Heart right ventricle (tissue), 16 donors: Measurements from ENCODE around the gene TMTC1. TPM values are rescaled to one million over a fixed set of nuclear protein-coding genes. Genes with fewer than 3 reads are reported as not detected.
A peak's percentile ranks its signal among the peaks of the same experiment; 100 is the strongest.

Experiments used
- ATAC-seq, 8 donors: fragments of 200-7000 bp; cut with Tn5 transposase; one replicate each; pipeline ENCODE4 v1.9.1; 2020; ENCODE audit warnings: mild to moderate bottlenecking in 8 of 8, moderate library complexity in 8 of 8, moderate number of reproducible peaks in 1 of 8
- DNase-seq, 2 donors: peaks; one replicate each; pipeline ENCODE4 v3.0.0-alpha.2; 2020
- H3K27ac ChIP-seq, 10 donors: fragments of 200-600 bp; sonication (generic) in 2 of 10; one replicate each; pipeline versions ENCODE4 v1.5.0 to v1.8.0; 2020 to 2022; ENCODE audit warnings: mild to moderate bottlenecking in 3 of 10
- H3K27me3 ChIP-seq, 7 donors: fragments of 200-600 bp; one replicate each; pipeline ENCODE4 v1.8.0; 2021 to 2022; ENCODE audit warnings: mild to moderate bottlenecking in 2 of 7
- H3K36me3 ChIP-seq, 9 donors: fragments of 200-600 bp; sonication (generic) in 1 of 9; one replicate each; pipeline versions ENCODE4 v1.5.0 to v1.8.0; 2020 to 2022; ENCODE audit warnings: mild to moderate bottlenecking in 2 of 9
- H3K4me1 ChIP-seq, 9 donors: fragments of 200-600 bp; sonication (generic) in 1 of 9; one replicate each; pipeline versions ENCODE4 v1.5.0 to v1.8.0; 2020 to 2022; ENCODE audit warnings: mild to moderate bottlenecking in 4 of 9
- H3K4me3 ChIP-seq, 10 donors: fragments of 200-600 bp; sonication (generic) in 2 of 10; one replicate each; pipeline versions ENCODE4 v1.5.0 to v1.8.0; 2020 to 2022; ENCODE audit warnings: mild to moderate bottlenecking in 7 of 10, moderate library complexity in 2 of 10
- H3K9me3 ChIP-seq, 11 donors: fragments of 200-600 bp in 10 of 11; sonication (generic) in 2 of 11; one replicate each; pipeline versions ENCODE4 v1.5.0 to v1.8.0; 2013 to 2022; ENCODE audit warnings: mild to moderate bottlenecking in 2 of 11, control low read depth in 1 of 11, moderate library complexity in 1 of 11
- CTCF ChIP-seq, 9 donors: fragments of 200-600 bp; sonication (generic) in 2 of 9; IDR thresholded peaks; one replicate each; pipeline versions ENCODE4 v1.5.0 to v1.8.0; 2021 to 2022; ENCODE audit warnings: antibody characterized with exemption in 9 of 9, mild to moderate bottlenecking in 5 of 9, moderate library complexity in 1 of 9
- WGBS, 2 donors: extraction: QIAGEN DNeasy Blood & Tissue Kit; methylation state at CpG; one replicate each; pipeline ENCODE4 v1.1.7; 2013; ENCODE audit warnings: inconsistent platforms in 1 of 2; 5-methylcytosine and 5-hydroxymethylcytosine counted together
- intact Hi-C, 10 donors: fragments of 100-400 bp; cut with DNase I; formaldehyde crosslinking; loops; one replicate each; pipeline versions ENCODE4 v1.11.1 to v1.14.2; 2022
- polyA plus RNA-seq, 2 donors: library from polyadenylated mRNA; stranded (reverse); fragments of 200-250 nt; gene quantifications; one replicate each; pipeline ENCODE4 v1.2.3, GENCODE V29; 2013
- total RNA-seq, 10 donors: library from RNA; stranded (reverse); fragmentation: NEBNext Ultra II Directional in 3 of 10; extraction: Animal tissue kit (Norgen Biotek cat#: 25700) in 3 of 10; gene quantifications; one replicate each; pipeline versions ENCODE4 v1.2.1 to v1.2.4, GENCODE V29; 2021 to 2023
- donor health status: Arrhythmogenic right ventricular cardiomyopathy.
- donor health status: ischemic (EF 13 %, LVEDD 7.1; RV severe dilation, severe dysfunction).
- donor health status: healthy with polysubstance abuse.
- donor health status: DM: no; HTN: yes; CAD: no.
- donor health status: DM: no; HTN: no; CAD: no.
- donor health status: ischemic (EF 25% LVEDD 6.9; RV normal size, moderate dysfunction).
- donor health status: ischemic (EF 25% LVEDD 5.7; RV mildly dilated, moderate dysfunction).
- donor health status: healthy.
- donor health status: DM: yes; HTN: yes; CAD: no.
- donor health status: Ischemic cardiomyopathy.
- donor health status: ischemic (EF 35%, LVEDD 5.7; RV mildly dilated, moderate dysfunction).
- donor health status: nonischemic (EF 11% LVEDD 7.7; RV severe dilation, severe dysfunction).
- donor health status: DM: yes; HTN: yes; CAD: no.
- donor health status: PGD.
- donor health status: ischemic (EF 29% LVEDD 5.4; RV normal size, mild dysfunction).
- donor health status: nonischemic (EF 23%, LVEDD 6.1; RV moderate dilation, normal function).

The TMTC1 gene
- total and polyA plus RNA-seq, 12 donors = 9.6 to 54.2 (median 22.9) TPM

GRCh38 chr12:29782871-29783772 lies 620 bp downstream of the TMTC1 start:
- intact Hi-C loops = loop anchor here in 8 of 10 donors (2.0 to 10.0 kb wide), 13 partner anchors 36 to 231 kb away; no protein-coding TSS in a partner anchor
- TF ChIP-seq CTCF (IDR thresholded peaks at IDR 0.05) = no peak

GRCh38 chr12:29782285-29782870 lies 1.4 kb downstream of the TMTC1 start:
- Histone ChIP-seq H3K27me3 (peaks cover 0 to 39% (median 0%) of the 10 kb centered on the region in 7 donors), H3K4me3 (peak overlapping the region; percentile 48 to 93 (median 82)), H3K36me3 (peaks cover 0 to 8% (median 0%) of the 10 kb centered on the region in 9 donors), H3K9me3 (peaks cover 0 to 9% (median 0%) of the 10 kb centered on the region in 11 donors), H3K27ac (peak overlapping the region; percentile 63 to 94 (median 89)), H3K4me1 (peaks cover 0 to 45% (median 20%) of the 10 kb centered on the region in 9 donors)
- DNase-seq = peak in 1 of 2 donors; percentile 24
- TF ChIP-seq CTCF (IDR thresholded peaks at IDR 0.05) = no peak
- ATAC-seq = peak; percentile 25 to 64 (median 42)
- intact Hi-C loops = loop anchor here in 8 of 10 donors (2.0 to 10.0 kb wide), 13 partner anchors 35 to 230 kb away; no protein-coding TSS in a partner anchor
- WGBS, 2 donors = 3 to 5% methylated on average over 16 of the region's 16 CpGs

More at GRCh38 chr12:29782871-29783772, 620 bp downstream of the TMTC1 start:
- Histone ChIP-seq H3K9me3 (peaks cover 0 to 9% (median 0%) of the 10 kb centered on the region in 11 donors), H3K27ac (peak overlapping the region; percentile 63 to 94 (median 89)), H3K27me3 (peaks cover 0 to 39% (median 0%) of the 10 kb centered on the region in 7 donors), H3K36me3 (peaks cover 0 to 8% (median 0%) of the 10 kb centered on the region in 9 donors), H3K4me3 (peak overlapping the region; percentile 48 to 93 (median 82)), H3K4me1 (peaks cover 0 to 38% (median 17%) of the 10 kb centered on the region in 9 donors)
- DNase-seq (peak; percentile 43 to 59), ATAC-seq (peak; percentile 18 to 77 (median 62))
- WGBS, 2 donors = 0 to 1% methylated on average over 74 to 82 of the region's 82 CpGs

GRCh38 chr12:29781705-29782266 lies 2.0 kb downstream of the TMTC1 start:
- H3K36me3 ChIP-seq = peaks cover 0 to 8% (median 0%) of the 10 kb centered on the region in 9 donors
- DNase-seq (no peak), ATAC-seq (no peak)
- peak overlapping the region in 9 of 10 donors; percentile 83 to 94 (median 89) for H3K27ac ChIP-seq
- peaks cover 0 to 39% (median 0%) of the 10 kb centered on the region in 7 donors for H3K27me3 ChIP-seq
- peak overlapping the region; percentile 48 to 93 (median 82) for H3K4me3 ChIP-seq
- TF ChIP-seq CTCF (IDR thresholded peaks at IDR 0.05) = no peak
- 19 to 35% methylated on average over 2 of the region's 2 CpGs for WGBS, 2 donors
- intact Hi-C loops = loop anchor here in 8 of 10 donors (2.0 to 10.0 kb wide), 13 partner anchors 34 to 229 kb away; no protein-coding TSS in a partner anchor
- H3K9me3 ChIP-seq = peaks cover 0 to 9% (median 0%) of the 10 kb centered on the region in 11 donors
- H3K4me1 ChIP-seq = peaks cover 0 to 45% (median 20%) of the 10 kb centered on the region in 9 donors
